Retinal pigment epithelial cell (primary cell): ENCODE data around the gene THEM4.

Source experiments
- DNase-seq: peaks from one replicate; pipeline ENCODE4 v3.0.0-alpha.2; 2010; ENCODE audit warnings: low read depth
- H3K4me3 ChIP-seq: 2 replicates; pipeline ENCODE4 v1.5.1; 2011; ENCODE audit warnings: mild to moderate bottlenecking, low read length, control low read depth, moderate library complexity
- TF ChIP-seq, protein P1 (sequence below): conservative IDR thresholded peaks from 2 replicates; pipeline ENCODE4 v1.5.1; 2011; ENCODE audit warnings: low read depth, low read length, control low read depth, inconsistent platforms

THEM4 gene

DNA sequence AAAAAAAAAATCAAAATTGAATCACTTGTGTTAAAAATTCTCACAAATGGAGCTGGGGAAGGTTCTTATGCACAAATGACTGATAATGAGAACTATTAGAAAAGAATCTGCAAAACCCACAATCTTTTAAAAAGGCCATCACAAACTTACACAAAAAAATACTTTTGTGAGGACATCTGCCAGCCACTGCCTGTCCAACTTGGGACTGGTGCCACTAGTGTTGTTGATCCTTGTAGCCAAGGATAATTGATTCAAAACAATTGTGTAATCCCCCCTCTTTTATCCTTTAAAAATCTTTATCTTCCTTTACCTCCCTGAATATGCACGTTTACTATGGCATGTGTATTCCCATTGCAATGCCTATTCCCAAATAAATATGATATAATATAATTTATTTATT, 39.2 kb upstream of the THEM4 start:
- H3K4me3 ChIP-seq, result no peak overlapping the region
- TF ChIP-seq, protein P1, sequence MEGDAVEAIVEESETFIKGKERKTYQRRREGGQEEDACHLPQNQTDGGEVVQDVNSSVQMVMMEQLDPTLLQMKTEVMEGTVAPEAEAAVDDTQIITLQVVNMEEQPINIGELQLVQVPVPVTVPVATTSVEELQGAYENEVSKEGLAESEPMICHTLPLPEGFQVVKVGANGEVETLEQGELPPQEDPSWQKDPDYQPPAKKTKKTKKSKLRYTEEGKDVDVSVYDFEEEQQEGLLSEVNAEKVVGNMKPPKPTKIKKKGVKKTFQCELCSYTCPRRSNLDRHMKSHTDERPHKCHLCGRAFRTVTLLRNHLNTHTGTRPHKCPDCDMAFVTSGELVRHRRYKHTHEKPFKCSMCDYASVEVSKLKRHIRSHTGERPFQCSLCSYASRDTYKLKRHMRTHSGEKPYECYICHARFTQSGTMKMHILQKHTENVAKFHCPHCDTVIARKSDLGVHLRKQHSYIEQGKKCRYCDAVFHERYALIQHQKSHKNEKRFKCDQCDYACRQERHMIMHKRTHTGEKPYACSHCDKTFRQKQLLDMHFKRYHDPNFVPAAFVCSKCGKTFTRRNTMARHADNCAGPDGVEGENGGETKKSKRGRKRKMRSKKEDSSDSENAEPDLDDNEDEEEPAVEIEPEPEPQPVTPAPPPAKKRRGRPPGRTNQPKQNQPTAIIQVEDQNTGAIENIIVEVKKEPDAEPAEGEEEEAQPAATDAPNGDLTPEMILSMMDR, result no peak
- DNase-seq, result no peak

DNA sequence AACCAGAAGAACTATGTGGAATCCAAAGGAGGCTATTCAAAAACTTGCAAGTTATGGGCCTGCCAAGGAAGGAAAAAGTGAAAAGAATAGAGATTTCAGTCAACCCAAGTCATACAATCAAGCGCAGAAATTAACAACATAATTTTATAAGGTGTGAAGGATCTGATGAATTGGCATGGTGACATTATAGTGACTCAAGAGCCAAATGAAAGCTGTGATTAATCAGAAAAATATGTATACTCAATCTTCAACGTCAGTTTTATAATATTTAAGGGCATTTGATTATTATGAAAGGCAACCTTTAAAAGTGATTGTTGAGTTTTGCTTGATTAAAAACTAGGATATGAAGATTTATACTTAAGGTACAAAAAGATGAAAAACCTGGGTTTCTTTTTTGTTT, 37.8 kb upstream of the THEM4 start:
- no peak overlapping the region for H3K4me3 ChIP-seq
- no peak for DNase-seq
- TF ChIP-seq, protein P1, result no peak

DNA sequence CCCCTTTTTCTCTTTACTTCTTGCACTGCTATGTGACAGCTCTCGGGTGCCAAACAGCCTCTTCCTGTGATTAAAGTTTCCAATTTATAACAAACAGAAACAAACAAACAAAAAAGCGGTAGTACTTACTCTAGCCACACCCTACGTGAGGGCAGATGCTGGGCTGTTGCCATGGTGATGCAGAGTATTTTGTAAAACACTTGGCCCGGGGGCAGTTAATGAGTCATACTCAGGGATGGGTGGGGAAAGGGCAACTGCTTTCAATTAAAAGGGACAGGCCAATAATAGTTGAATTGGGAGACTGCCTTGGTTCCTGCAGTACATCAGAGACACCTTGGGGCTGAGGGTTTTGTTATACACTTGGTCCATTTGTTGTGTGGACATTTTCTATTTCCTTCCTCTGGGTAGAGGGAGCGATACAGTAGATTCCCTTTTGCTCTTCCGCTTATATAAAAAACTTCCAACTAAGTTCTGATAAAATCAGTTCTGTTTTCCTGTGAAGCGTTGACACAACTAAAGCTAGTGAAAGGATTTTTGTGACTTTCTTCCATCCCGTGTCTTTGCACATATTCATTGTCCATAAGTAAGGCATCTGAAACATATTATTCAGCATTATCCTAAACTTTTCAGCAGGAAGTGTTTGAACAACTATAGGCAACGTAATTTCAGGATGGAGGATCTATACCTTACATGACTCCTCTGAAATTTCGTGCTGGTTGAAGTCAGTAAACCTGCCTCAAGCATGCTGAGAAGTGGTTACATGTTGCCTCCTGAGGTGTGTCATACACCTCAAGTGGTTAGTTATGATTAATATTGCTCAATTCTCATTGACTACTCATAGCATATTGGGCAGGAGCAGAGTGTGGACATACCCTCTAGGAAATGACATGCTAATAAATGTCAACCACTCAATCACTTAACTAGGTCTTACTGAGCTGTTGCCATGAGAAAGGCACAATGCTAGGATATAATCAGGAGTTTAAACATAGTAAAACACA, 36.7 kb upstream of the THEM4 start:
- no peak overlapping the region for H3K4me3 ChIP-seq
- DNase-seq, result peak; percentile 89

DNA sequence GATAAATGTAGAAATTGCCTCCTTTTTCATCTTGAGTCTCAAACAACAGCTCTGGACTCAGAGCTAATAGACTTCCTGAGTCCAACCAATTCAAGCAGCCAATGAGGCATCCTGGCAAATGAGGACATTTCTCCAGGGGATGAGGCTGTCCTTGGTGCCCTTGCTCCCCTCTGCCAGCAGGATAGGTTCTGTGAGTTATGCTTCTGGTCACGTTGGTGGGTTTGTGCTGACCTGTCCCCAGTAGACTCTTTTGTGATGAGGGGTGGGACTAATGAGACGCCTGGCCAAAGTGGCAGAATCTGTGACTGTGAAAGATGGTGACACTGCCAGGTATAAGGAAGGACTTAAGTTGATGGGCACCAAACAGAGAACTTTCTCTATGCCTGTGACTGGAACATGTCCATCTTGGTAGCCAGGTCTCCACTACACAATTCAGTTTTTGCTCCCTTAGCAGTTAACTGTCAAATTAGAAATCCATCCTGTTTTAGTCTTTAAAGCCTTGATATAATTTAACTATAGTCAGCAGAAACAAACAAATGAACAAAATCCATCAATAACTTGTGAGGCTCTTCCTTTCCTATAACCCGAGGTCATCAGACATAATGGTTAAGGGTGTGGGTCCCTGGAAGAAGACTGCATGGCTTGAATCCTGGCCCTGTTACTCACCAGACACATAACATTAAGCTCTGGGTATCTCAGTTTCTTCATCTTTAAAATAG, 35.7 kb upstream of the THEM4 start:
- H3K4me3 ChIP-seq, result no peak overlapping the region
- DNase-seq, result no peak
- TF ChIP-seq, protein P1, result no peak

More for the DNA sequence above, 36.7 kb upstream of the THEM4 start:
- TF ChIP-seq, protein P1, result no peak

DNA sequence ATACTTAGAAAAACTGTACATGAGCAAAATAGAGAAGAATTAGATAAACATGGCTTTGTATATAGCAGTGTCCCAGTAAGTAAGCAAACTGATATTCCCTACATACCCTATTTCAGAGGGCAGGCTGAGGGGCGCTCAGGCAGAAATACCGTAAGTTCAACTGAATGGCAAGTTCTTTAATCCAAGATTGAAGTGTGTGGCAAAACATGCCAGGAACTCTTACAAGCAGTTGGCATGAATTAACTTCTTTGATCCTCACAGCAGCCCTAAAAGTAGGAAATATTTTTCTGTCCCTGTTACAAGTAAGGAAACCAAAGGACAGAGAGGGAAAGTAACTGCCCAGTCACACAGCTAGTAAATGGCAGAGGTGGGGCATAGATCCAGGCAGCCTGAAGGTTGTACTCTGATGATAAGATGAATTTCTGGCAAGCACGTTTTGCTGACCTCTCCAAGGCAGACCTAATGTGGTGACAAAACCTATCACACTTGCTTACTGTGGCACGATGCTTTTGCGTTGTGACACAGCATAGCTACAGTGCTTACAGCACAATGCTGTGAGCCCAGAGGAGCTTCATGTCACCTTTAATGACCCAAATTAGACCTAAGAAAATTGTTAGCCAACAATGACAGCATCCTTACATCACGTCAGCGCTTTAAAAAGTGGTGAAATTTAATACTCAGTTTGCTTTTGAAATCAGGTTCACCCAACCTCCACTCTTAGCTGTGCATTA, 35.0 kb upstream of the THEM4 start:
- H3K4me3 ChIP-seq, result no peak overlapping the region
- peak; percentile 54 for DNase-seq
- TF ChIP-seq, protein P1, result no peak

DNA sequence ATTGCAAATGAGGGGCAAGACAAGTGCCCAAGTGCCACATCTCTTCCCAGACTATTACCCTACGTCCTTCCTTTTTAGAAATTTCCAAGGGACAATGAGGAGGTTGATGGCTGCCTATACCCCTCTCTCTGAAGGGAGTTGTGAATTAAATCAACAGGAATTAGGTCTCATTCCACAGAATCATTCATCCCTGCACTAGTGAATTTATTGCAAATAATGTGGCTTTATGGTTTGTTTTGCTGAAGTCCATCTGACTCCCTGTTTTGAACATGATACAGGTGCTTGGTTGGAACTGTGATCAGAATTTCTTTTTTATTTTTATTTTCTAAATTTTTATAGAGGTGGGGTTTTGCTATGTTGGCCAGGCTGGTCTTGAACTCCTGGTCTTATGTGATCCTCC, 34.3 kb upstream of the THEM4 start:
- no peak overlapping the region for H3K4me3 ChIP-seq
- TF ChIP-seq, protein P1, result no peak
- DNase-seq, result no peak
